ENCODE measurements around the gene PTMS.

Gene PTMS

DNA sequence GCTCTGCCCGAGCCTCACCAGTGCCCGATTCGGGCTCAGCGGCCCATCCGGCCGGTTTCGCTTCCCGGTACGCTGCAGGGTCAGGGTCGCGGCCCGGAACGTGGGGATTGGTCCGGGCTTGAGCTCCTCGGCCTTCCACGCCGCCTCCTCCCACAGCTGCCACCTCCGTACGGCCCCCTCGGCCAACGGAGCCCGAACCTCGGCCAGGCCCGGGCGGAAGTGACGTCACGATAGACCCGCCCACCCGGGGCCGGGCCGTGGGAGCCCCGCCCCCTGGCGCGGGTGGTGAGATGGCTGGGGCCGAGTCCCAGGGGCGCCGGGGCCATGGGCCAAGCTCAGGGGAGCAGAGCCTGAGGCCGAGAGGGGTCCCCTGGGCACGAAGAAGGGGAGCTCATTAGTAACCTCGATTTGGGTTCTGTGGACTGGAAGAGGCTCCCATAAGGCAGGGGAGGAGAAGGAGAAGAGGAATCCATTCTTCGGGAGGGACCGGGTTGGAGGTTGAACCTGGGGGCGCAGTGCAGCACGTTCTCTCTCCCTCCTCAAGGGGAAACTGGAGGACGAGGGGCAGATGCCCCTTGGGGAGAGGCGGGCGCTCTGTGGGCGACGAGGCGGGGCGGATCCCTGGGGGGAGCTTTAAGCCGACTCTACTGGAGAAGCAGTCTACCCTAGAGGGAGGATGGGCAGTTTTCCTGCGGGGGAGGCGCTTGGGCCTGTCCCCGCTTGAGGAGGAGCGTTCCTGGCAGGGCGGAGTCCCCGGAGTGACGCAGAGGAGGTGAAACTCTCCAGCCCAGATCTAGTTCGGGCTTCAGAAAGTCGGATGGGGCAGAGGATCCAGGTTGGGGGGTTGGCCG, 13.0 kb upstream of the PTMS start, which contains the start of gene MLF2:
TSS of gene MLF2 (minus strand) at position 221 of the 851 bp plus-strand sequence. CDS start 807 bp downstream, outside the sequence.
- peak; percentile 90 to 94 (median 92) for DNase-seq

DNA sequence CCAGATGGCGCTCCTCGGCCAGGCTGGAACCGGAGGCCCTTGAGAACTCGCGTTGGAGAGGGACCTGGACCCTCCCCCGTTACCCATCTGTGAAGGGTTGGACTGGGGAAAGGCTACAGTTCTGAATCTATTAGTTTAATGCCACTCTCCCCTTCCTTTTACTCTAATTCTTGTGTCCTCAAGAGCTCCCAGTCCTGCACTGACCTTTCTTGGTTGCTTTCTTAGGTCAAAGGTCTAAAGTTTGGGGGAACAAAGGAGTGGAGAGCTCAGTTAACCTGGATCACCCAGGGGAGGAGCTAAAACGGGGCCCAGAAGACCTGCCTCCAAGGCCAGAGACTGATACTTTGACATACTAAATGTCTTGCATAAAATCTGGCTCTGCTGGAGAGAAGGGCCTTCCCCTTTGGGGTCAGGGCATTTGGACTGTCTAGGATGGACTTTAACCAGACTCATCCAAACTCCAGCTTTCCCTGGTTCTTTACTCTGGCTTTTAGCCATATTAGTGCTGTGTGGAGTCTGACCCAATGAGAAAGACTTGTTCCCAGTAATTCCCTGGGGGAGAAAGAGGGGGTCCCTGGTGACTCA, 12.3 kb upstream of the PTMS start:
- DNase-seq, result no peak

DNA sequence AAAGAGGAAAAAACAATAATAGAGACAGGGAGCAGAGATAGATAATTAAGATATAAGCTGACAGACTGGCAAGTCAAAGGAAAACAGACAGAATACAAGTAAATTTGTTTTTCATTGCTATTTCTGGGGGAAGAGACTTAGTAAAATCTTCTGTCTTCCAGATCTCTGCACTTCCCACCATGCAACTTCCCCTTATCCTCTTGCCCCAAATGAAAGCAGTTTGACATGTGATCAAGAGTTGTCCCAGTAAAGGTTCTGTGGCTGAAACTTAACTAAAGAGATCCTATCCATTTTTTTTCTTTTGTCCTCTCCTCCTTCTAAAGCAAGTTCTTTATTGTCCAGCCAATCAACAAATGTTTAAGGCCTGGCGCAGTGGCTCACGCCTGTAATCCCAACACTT, 11.8 kb upstream of the PTMS start:
- DNase-seq, result no peak

DNA sequence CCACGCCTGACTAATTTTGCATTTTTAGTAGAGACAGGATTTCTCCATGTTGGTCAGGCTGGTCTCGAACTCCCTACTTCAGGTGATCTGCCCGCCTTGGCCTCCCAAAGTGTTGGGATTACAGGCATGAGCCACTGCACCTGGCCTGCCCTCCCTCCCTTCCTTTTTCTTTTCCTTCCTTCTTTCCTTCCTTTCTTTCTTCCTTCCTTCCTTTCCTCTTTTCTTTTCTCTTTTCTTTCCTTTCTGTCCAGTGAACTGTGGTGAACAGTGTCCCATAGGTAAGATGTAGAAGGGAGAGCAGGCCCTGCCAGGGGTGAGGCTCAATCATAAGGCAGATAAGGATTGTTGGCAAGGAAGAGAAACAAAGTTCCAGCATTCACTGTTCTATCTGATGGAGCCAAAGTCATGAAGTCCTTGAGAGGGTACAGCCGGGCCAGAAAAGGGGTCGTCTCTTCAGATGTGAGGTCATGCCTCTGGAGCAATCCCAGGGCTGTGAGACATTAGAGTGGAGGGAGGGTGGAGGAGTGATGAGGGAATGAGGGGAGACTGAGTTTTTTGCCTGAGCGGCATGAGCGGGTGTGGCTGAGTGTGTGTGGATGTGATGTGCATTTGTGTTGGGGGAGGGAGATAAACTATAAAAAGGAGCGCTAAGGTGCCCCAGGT, 9.0 kb upstream of the PTMS start:
- no peak for DNase-seq

DNA sequence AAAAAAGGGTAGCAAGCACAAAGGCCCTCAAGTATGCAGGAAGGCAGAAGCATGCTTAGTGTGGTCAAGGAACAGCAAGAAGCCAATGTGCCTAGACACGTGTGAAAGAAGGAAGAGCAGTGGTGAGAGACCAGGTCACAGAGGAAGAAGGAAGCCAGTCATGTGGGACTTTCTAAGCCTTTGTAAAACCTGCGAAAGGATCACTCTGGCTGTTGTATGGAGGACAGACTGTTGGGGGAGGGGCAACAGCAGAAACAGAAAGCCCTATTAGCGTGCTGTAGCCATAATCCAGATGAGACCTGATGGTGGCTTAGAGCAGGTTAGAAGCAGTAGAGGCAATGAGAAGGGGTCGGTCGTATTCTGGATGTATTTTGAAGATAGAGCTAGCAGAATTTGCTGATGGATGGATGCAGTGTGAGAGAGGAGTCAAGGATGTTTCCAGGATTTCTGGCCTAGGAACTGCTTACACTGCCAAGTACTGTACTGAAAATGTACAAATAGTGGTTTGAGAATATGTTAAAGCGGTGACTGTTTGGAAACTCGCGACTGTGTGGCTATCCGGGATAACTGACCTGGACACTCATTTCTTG, 7.6 kb upstream of the PTMS start:
- DNase-seq, result no peak

DNA sequence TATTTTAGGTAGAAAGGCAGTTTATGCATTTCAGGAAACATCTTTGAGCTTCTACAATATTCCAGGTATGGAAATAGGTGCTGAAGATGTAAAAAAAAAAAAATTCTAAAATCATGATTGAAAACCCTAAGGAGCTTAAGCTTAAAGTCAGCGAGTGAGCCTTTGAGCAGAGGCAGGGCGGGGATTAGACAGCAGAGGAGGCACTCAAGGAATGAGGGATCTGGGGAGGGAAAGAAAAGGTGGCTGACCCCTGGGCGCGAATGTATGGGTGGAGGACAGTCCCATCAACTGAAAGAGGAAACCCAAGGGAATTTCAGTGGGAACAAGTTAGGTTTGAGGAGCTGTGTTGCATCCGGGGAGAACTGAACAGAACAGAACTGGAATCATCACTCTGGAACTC, 6.4 kb upstream of the PTMS start:
- DNase-seq, result no peak

DNA sequence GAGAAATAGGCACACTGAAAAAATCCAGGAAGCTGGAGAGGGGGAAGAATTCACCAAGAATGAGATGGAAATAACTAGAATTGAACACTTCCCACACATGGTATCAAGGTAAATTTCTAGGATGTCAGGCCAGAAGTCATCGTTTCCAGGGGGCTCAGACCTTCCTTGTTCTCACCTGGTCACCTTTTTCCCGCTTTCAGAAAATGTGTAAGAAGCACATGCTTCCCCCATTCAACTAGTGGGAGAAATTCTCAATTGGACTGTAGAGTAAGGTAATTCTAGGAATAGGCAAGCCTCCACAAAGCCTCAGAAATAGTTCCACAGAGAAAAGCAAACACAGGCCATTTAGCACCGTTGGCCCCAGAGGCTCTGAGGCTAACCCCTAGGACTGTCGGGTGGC, 2.8 kb upstream of the PTMS start:
- no peak for DNase-seq

DNA sequence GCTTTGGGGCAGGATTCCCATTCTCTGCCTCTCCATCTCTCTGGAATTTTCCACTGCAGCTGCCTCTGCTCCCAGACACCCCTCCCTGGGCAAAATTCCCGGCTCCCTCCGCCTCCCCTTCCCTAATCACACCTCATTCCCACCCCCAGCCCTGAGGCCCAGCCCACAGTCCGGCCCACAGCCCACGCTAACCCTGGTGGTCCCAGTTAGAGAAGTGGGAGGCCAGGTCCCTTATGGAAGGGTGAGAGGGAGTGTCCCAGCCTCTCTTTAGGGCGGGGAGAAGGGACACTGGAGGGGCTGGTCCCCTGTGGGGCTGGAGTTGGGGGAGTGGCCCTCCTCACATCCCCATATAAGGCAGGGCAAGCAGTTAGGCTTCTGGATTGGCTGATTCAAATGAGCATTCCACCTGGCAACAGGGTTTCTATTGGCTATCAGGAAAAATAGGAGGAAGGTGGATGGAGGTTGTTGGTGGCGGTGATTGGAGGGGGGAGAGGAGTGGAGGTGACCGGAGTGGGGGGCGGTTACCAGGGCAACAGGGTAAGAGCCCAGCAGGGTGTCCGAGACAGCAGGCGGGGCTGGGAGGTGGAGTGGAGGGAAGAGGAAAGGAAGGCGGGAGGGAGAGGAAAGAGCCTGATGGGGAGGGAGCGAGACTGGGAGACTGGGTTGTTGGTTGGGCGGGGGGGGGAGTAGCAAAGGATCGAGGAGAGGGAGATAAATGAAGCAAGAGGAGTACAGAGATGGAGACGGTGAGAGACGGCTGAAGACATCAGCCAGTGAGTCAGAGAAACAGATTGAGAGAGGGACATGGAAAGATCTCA, 1.9 kb upstream of the PTMS start:
- DNase-seq, result peak in 1 of 4 experiments; percentile 19

DNA sequence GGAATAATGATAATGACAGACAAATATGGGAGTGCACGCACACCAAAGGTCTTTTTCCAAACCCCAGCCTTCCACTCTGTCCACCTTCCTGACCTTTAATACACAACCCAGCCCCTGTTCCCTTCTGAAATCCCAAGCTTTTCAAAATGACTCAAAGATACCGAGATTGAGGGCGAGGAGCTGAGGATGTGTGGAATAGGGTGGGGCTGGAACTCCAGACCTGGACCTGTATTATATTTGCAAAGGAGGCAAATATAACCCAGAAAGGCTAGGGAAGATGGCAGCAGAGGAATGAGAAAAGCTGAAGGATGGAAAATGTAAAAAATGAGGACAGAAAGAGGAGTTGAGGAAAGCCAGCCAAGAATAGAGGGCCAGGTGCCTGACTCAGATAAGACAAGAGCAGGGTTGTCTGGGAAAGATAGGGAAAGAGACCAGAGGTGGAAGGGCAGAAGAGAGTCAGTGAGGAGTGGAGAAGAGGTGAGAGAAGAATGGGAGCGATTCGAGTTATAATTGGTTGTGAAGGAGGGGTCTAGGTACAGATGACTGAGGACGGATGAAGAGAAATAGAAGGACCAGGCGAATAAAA, 1.0 kb upstream of the PTMS start:
- DNase-seq, result no peak

DNA sequence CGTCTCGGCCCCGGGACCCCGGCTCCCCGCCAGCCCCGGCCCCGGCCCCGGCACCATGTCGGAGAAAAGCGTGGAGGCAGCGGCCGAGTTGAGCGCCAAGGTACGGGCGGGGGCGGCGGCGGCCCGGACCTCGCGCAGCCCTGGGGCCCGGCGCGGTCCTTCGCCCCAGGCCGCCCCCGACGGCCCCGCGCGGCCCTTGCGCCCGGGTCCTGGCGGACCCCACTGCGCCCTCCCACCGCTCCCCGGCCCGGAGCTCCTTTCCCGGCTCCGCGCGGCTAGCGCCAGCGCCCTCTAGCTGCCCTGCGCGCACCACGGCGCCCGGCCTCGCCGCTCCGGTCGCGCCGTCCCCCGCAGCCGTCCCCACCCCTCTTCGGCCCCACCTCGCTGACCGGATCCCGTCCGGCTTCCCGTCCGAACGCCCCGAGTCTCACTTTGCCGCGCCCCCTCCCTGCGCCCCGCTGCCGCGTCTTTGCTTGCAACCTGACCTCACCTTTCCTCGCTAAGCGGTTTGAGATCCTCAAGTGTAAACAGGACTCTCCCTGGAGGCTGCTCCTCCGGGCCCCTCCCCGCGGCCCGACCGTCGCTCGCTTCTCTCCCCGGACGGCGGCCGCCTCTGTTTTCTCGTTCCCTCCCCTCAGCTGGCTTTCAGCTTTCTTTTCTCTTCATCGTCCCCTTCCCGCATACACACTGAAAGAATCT, 637 bp downstream of the PTMS start:
- DNase-seq, result peak in 2 of 4 experiments; percentile 15 to 21

DNA sequence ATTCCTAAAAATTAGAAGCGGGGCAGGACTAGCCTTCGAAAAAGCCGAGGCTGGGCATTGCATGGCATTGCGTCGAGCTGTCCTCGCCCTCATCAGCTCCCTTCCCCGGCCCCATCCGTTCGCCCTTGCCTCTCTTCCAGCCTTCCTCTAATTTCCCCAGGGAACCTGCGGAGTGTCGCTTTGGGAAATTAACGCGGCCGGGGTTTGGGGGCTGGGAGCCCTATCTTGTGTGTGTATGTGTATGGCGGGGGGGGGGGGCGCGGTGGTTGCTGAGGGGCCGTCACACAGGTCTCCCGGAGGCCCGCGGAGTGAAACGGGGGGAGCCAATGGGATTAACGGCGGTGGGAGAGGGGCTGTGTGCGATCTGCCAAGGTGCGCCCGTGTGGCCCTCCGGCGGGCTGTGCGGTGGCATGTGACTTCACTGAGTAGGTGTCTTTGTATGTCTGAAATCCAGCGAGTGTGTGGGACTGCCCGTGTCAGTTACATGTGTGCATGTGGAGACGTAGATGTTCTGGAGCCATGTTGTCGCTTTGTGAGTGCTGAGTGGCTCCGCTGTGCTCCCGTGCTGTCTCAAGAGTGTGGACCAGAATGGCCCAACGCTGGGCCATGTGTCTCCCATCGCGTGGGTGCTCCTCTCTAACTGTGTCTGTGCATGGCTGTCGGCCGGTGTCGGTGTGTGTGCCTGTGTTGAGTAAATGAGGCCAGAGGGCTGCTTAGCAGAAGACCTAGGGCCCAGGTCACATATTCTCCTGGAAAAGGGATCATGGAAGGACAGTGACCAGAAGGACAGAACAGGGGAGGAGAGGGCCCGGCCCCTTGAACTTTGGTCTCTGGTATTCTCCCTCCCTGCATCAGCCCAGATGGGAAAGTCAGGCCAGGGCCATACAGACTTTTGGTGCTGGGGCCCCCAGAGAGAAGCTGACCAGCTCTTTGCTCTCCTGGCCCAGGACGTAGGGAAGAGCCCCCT, 1.5 kb downstream of the PTMS start:
- no peak for DNase-seq

DNA sequence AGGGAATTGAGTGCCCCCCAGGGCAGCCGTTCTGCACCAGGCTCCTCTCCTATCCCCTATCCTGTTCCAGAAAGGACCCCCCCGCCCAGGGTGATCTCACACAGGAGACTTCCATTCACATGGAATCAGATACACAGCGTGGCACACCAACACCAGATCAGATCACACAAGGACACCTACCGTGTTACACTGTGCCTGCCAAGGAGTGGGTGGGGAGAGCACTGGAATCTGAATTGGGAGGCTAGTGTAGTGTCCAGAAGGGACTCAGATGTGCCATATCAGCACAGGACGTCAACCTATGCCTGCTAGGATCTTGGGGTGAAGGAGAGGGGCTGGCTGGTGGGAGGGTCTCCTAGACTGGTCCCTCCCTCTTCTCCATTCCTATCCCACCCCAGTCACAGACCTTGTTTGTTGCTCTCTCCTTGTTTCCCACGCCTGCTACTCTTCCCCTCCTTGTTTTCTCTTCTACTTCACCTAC, 2.3 kb downstream of the PTMS start:
- no peak for DNase-seq

DNA sequence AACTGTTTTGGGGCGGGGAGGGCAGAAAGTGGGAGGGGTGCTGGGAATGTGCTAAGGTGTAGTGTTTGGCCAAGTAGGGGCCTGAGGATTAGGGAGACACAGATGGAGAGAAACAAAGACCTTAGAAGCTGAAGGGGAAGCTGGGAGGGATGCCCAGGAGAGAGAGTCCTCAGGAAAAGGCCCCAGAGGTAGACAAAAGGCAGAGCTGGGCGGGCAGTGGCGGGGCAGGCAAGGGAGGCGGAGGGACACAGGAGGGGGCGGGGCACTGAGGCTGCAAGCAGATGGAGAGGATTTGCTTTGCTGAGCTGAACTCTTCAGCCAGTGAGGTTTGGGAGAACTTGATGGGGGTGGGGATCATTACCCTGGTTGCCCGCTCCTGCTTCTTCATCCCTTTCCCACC, 2.8 kb downstream of the PTMS start:
- no peak for DNase-seq

DNA sequence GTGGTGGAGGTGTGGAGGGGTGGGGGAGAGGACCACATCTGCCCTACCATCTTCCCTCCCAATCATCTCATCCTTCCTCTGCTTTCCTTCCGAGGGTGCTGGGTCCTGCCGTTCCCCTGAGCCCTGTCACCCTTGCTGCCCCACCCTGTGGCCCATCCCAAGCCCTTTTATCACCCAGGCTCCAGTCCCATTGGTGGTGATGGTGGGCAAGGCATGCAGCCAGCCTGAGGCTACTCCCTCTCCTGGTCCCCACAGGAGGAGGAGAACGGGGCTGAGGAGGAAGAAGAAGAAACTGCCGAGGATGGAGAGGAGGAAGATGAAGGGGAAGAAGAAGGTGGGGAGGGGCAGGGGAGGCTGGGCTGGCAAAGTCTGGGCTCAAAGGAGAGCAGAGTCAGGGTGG, 3.5 kb downstream of the PTMS start:
- DNase-seq, result no peak

DNA sequence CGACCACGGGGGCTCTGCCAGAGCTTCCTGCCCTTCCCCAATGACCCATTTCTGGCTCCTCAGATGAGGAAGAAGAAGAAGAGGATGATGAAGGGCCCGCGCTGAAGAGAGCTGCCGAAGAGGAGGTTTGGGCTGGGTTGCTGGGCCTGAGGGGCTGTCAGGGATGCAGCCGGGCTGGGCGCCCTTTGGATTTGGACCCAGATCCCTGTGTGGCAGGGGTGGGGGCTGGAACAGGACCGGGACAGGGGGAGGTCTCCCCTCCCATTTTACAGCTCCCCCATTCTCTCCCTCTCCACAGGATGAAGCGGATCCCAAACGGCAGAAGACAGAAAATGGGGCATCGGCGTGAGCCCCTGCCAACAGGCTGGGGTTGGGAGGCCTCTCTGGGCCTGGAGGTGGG, 3.9 kb downstream of the PTMS start:
- no peak for DNase-seq

DNA sequence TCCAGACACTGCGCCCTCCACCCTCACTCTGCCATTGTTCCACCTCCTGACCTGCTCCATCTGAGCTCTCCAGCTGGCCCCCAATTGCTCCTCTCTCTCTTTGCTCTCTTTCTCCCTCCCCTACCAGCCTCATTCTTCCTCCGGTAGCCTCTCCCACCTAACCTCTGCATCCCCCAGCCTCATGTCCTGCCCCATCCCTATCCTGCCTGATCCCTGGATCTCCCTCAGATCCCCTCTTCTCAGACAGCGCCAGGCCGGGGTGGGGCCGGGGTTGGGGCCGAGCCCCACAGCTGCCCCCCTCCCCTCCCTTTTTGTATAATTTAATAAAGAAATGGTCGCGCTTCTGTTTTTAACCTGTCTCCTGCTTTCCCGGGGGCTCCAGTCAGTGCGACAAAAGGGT, 4.4 kb downstream of the PTMS start:
- DNase-seq, result no peak

DNA sequence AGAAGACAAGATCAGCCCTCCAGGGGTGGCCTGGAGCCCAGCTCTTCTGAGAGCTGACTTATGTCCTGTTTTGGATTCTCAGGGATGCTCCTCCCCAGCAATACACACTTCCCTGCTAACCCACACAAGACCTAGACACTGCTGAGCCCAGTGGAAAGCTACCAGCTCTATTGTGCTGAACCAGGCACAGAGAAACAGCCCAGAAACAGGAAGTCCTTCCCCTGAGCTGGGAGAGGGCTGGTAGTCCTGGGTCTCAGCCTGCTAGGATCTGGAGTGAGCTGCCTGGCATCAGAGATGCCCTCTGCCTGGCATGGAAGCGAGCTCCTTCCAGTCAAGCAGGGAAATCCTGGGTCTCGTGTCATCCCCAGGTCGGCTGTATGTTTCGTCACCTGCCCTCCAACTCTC, 4.9 kb downstream of the PTMS start:
- DNase-seq, result no peak

DNA sequence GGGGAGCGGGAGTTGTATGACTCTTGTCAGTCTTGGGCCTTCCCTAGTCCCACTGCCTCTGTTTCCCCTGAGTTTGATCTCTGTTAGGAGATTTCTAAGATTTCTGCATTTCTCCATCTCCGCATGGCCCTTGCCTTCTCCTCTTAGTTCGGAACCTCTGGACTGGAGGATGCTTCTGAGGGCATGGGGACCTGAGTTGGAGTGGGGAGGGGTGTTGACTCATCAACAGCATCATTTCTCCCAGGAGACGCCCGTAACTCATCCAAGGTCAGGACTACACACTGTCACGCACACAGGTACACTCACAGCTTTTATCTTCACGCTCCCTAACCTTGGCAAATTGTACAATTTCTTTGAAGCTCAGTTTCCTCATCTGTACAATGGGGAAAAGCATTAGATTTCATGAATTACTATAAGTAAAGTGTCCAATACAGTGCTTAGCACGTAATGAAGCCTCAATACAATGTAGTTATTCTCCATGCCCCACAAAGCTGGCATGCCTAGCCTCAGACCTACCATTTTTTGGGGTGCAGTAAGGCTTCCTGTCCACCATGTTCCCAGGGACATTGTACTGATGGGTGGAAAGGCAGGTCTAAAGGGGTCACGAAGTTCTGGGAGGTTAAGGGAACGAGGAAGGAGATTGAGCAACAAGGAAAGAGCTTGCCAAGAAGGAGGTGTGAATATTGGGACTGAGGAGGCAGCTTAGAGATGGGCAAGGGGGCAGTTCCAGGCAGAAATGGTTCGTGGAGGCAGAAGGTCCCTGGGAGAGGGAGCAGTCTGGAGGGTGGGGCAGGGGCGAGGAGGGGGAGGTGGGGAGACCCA, 5.6 kb downstream of the PTMS start:
- no peak for DNase-seq

DNA sequence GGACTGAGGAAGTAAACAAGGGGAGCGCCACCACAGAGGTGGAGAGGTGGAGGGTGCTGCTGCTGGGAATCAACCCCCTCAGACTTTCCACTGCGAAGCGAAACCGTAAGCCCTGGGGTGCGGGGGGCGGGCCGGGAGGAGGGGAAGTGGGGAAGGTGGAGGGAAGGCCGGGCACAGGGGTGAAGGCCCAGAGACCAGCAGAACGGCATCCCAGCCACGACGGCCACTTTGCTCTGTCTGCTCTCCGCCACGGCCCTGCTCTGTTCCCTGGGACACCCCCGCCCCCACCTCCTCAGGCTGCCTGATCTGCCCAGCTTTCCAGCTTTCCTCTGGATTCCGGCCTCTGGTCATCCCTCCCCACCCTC, 6.2 kb downstream of the PTMS start, which contains the start of gene LAG3:
TSS of gene LAG3 (plus strand) at position 190 of the 365 bp plus-strand sequence. CDS start 333 bp downstream, outside the sequence.
- DNase-seq, result no peak

All from activated CD4-positive, CD25-positive, alpha-beta regulatory T cell (primary cell).